IMR-90 (cell line): ENCODE measurements around the gene PLEKHG1. TPM values are rescaled to one million over a fixed set of nuclear protein-coding genes. Genes with fewer than 3 reads are reported as not detected.

Experiments used
- ATAC-seq: fragments of 200-7000 bp; cut with Tn5 transposase; 2 replicates; pipeline ENCODE4 v1.9.1; 2020; ENCODE audit warnings: low read depth, mild to moderate bottlenecking, moderate library complexity
- BruUV-seq: library from RNA; stranded (reverse); fragments of 400-500 nt; replicated peaks from 2 replicates; lab custom pipeline; 2021; lab: Mats Ljungman, UMichigan
- CTCF ChIA-PET: fragments of 300-600 bp; formaldehyde crosslinking; extraction: SDS; loops from one replicate; lab custom pipeline; 2021; ENCODE audit warnings: antibody characterized with exemption; lab: Yijun Ruan, JAX
- POLR2A ChIA-PET: fragments of 300-600 bp; sonication (Branson Sonifier 250); formaldehyde crosslinking; loops from one replicate; lab custom pipeline; 2022; ENCODE audit warnings: antibody characterized with exemption; ENCODE audit not compliant: unreplicated experiment; lab: Charles Lee
- DNase-seq: peaks from one replicate; pipeline ENCODE4 v3.0.0; 2013
- H2AFZ ChIP-seq: replicated peaks from 2 replicates; pipeline ENCODE3; 2013; ENCODE audit warnings: low read length, mild to moderate bottlenecking; ENCODE audit not compliant: poor library complexity
- H2AK5ac ChIP-seq: 2 replicates; pipeline ENCODE4 v1.6.1; 2013; ENCODE audit warnings: low read depth, low read length, inconsistent platforms
- H2AK9ac ChIP-seq: replicated peaks from 2 replicates; pipeline ENCODE3; 2013; ENCODE audit warnings: mild to moderate bottlenecking, low read depth, low read length, moderate library complexity; ENCODE audit not compliant: poor library complexity
- H2BK120ac ChIP-seq: 2 replicates; pipeline ENCODE4 v1.6.1; 2013; ENCODE audit warnings: low read depth, low read length, inconsistent platforms
- H2BK15ac ChIP-seq: 3 replicates; pipeline ENCODE4 v1.6.1; 2013; ENCODE audit warnings: low read depth, low read length, inconsistent platforms
- H2BK20ac ChIP-seq: 2 replicates; pipeline ENCODE4 v1.6.1; 2013; ENCODE audit warnings: low read depth, mild to moderate bottlenecking, inconsistent platforms, low read length, moderate library complexity
- H2BK5ac ChIP-seq: 2 replicates; pipeline ENCODE4 v1.6.1; 2013; ENCODE audit warnings: mild to moderate bottlenecking, low read depth, low read length, inconsistent platforms; ENCODE audit not compliant: poor library complexity, severe bottlenecking
- H3K14ac ChIP-seq: replicated peaks from 2 replicates; pipeline ENCODE4 v1.6.1; 2013; ENCODE audit warnings: low read depth, low read length, inconsistent platforms
- H3K18ac ChIP-seq: 2 replicates; pipeline ENCODE4 v1.6.1; 2013; ENCODE audit warnings: low read depth, low read length, control low read depth
- H3K23ac ChIP-seq: 2 replicates; pipeline ENCODE4 v1.6.1; 2013; ENCODE audit warnings: low read depth, low read length, inconsistent platforms
- H3K27ac ChIP-seq: 2 replicates; pipeline ENCODE4 v1.5.1; 2013; ENCODE audit warnings: mild to moderate bottlenecking, control low read depth, low read length; ENCODE audit not compliant: insufficient read depth
- H3K27me3 ChIP-seq: 2 replicates; pipeline ENCODE4 v1.6.1; 2013; ENCODE audit warnings: low read length; ENCODE audit not compliant: control insufficient read depth, insufficient read depth
- H3K36me3 ChIP-seq: 2 replicates; pipeline ENCODE4 v1.6.1; 2013; ENCODE audit warnings: low read length, mixed read lengths; ENCODE audit not compliant: control insufficient read depth, insufficient read depth
- H3K4ac ChIP-seq: 2 replicates; pipeline ENCODE4 v1.6.1; 2013; ENCODE audit warnings: low read depth, low read length, inconsistent platforms
- H3K4me1 ChIP-seq: 2 replicates; pipeline ENCODE4 v1.6.1; 2013; ENCODE audit warnings: low read length, mixed read lengths; ENCODE audit not compliant: control insufficient read depth, insufficient read depth
- H3K4me2 ChIP-seq: 2 replicates; pipeline ENCODE4 v1.6.1; 2013; ENCODE audit warnings: low read depth, mild to moderate bottlenecking, control low read depth, low read length, moderate library complexity
- H3K4me3 ChIP-seq: 2 replicates; pipeline ENCODE4 v1.5.1; 2013; ENCODE audit warnings: low read depth, mild to moderate bottlenecking, control low read depth, low read length, moderate library complexity; ENCODE audit not compliant: insufficient read depth
- H3K56ac ChIP-seq: 2 replicates; pipeline ENCODE4 v1.6.1; 2013; ENCODE audit warnings: low read length, inconsistent platforms; ENCODE audit not compliant: insufficient read depth; ENCODE audit errors: extremely low read depth
- H3K79me1 ChIP-seq, 2 experiments: 2 replicates each; pipeline ENCODE4 v1.6.1; 2013; ENCODE audit warnings: low read length in 2 of 2, inconsistent platforms in 1 of 2, low read depth in 1 of 2
- H3K9ac ChIP-seq: 2 replicates; pipeline ENCODE4 v1.6.1; 2013; ENCODE audit warnings: low read depth, low read length, control low read depth
- H3K9me1 ChIP-seq: 2 replicates; pipeline ENCODE4 v1.6.1; 2013; ENCODE audit warnings: low read length, inconsistent platforms; ENCODE audit not compliant: insufficient read depth
- H3K9me3 ChIP-seq: 2 replicates; pipeline ENCODE4 v1.6.1; 2013; ENCODE audit warnings: low read length; ENCODE audit not compliant: control insufficient read depth, insufficient read depth
- H4K20me1 ChIP-seq: 2 replicates; pipeline ENCODE4 v1.6.1; 2013; ENCODE audit warnings: low read length, inconsistent platforms; ENCODE audit not compliant: insufficient read depth
- H4K5ac ChIP-seq: 2 replicates; pipeline ENCODE4 v1.6.1; 2013; ENCODE audit warnings: mild to moderate bottlenecking, low read depth, low read length, control low read depth
- H4K8ac ChIP-seq, 2 experiments: 2 replicates each; pipeline ENCODE4 v1.6.1; 2013; ENCODE audit warnings: low read depth in 2 of 2, low read length in 2 of 2, control low read depth in 1 of 2, inconsistent platforms in 1 of 2
- H4K91ac ChIP-seq: 2 replicates; pipeline ENCODE4 v1.6.1; 2013; ENCODE audit warnings: low read depth, low read length, inconsistent platforms; ENCODE audit not compliant: insufficient read depth
- BHLHE40 ChIP-seq: fragments of 150-350 bp; IDR thresholded peaks from 2 replicates; pipeline ENCODE4 v1.6.1; 2016; ENCODE audit warnings: mild to moderate bottlenecking, low read depth, low read length
- CEBPB ChIP-seq: IDR thresholded peaks from 2 replicates; pipeline ENCODE4 v1.6.1; 2012; ENCODE audit warnings: low read depth, low read length, improper control_type of control experiment
- CHD1 ChIP-seq: IDR thresholded peaks from 2 replicates; pipeline ENCODE4 v1.6.1; 2012; ENCODE audit warnings: low read depth, low read length, improper control_type of control experiment
- CTCF ChIP-seq: conservative IDR thresholded peaks from 2 replicates; pipeline ENCODE4 v1.5.1; 2012; ENCODE audit warnings: mild to moderate bottlenecking, low read depth, low read length, improper control_type of control experiment
- ELK1 ChIP-seq: fragments of 150-350 bp; IDR thresholded peaks from 2 replicates; pipeline ENCODE4 v1.6.1; 2016; ENCODE audit warnings: low read depth, mild to moderate bottlenecking, low read length, moderate library complexity, borderline replicate concordance
- FOS ChIP-seq: fragments of 150-350 bp; IDR thresholded peaks from 2 replicates; pipeline ENCODE4 v1.6.1; 2016; ENCODE audit warnings: low read depth, low read length
- MAFK ChIP-seq: IDR thresholded peaks from 2 replicates; pipeline ENCODE4 v1.6.1; 2012; ENCODE audit warnings: low read depth, low read length, improper control_type of control experiment
- MXI1 ChIP-seq: IDR thresholded peaks from 2 replicates; pipeline ENCODE4 v1.6.1; 2012; ENCODE audit warnings: low read depth, mild to moderate bottlenecking, low read length, moderate library complexity, borderline replicate concordance
- NFE2L2 ChIP-seq: fragments of 150-350 bp; IDR thresholded peaks from 2 replicates; pipeline ENCODE4 v1.6.1; 2016; ENCODE audit warnings: low read depth, mild to moderate bottlenecking, low read length
- POLR2A ChIP-seq: IDR thresholded peaks from 2 replicates; pipeline ENCODE4 v1.6.1; 2012; ENCODE audit warnings: mild to moderate bottlenecking, low read depth, low read length
- RAD21 ChIP-seq: IDR thresholded peaks from 2 replicates; pipeline ENCODE4 v1.6.1; 2012; ENCODE audit warnings: low read length, improper control_type of control experiment
- RFX5 ChIP-seq: IDR thresholded peaks from 2 replicates; pipeline ENCODE4 v1.8.0; 2012; ENCODE audit warnings: low read depth, mild to moderate bottlenecking, low read length, moderate library complexity
- SMC3 ChIP-seq: fragments of 150-350 bp; IDR thresholded peaks from 2 replicates; pipeline ENCODE4 v1.6.1; 2016; ENCODE audit warnings: low read depth, mild to moderate bottlenecking, antibody characterized with exemption, low read length, moderate library complexity
- USF2 ChIP-seq: fragments of 150-350 bp; IDR thresholded peaks from 2 replicates; pipeline ENCODE4 v1.6.1; 2017; ENCODE audit warnings: mild to moderate bottlenecking, antibody characterized with exemption, low read length, low read depth
- WGBS, 2 experiments: methylation state at CpG; one replicate each; pipeline versions ENCODE4 v1.1.5 to v1.1.7; 2013; ENCODE audit warnings: missing lambda C conversion rate in 2 of 2; ENCODE audit not compliant: insufficient read length in 1 of 2; ENCODE audit errors: extremely low coverage in 2 of 2; 5-methylcytosine and 5-hydroxymethylcytosine counted together
- dilution Hi-C: fragments of 300-500 bp; cut with HindIII; formaldehyde crosslinking; loops from one replicate; pipeline ENCODE4 v1.14.3; 2018; ENCODE audit warnings: low sequenced_read_pairs; ENCODE audit not compliant: unreplicated experiment
- in situ Hi-C: fragments of 300-500 bp; cut with MboI; formaldehyde crosslinking; loops from 3 replicates; pipeline ENCODE4 v1.14.3; 2019; ENCODE audit warnings: low sequenced_read_pairs, inconsistent platforms, mixed read lengths
- intact Hi-C: fragments of 100-400 bp; cut with micrococcal nuclease; formaldehyde crosslinking; loops from 2 replicates; pipeline ENCODE4 v1.10.0; 2022
- polyA plus RNA-seq, 3 experiments: library from polyadenylated mRNA; depleted of rRNA; stranded (reverse); fragments of >200 nt; gene quantifications; 2 replicates each; pipeline ENCODE4 v1.2.3, GENCODE V29; 2012; ENCODE audit warnings: low replicate concordance in 1 of 3
- total RNA-seq: library from RNA; depleted of rRNA; stranded (reverse); fragments of >200 nt; gene quantifications from 2 replicates; pipeline ENCODE4 v1.2.3, GENCODE V29; 2012

PLEKHG1 gene
- total and polyA plus RNA-seq, 2 of the 4 experiments (the other 2 are of a cell fraction), result 0.09 to 0.36 TPM

GRCh38 chr6:150560004-150560883 lies 39.4 kb upstream of the PLEKHG1 start (continued):
- TF ChIP-seq FOS, result no peak

GRCh38 chr6:150560884-150561219 lies 38.8 kb upstream of the PLEKHG1 start:
- no peak overlapping the region for H3K4ac ChIP-seq
- H3K4me2 ChIP-seq, result no peak overlapping the region
- H2AK5ac ChIP-seq, result no peak overlapping the region
- H4K5ac ChIP-seq, result no peak overlapping the region
- no peak overlapping the region for H2AK9ac ChIP-seq
- dilution Hi-C loops (no loop called here), in situ Hi-C loops (no loop called here), intact Hi-C loops (no loop called here)
- no peak overlapping the region for H3K18ac ChIP-seq
- no peak overlapping the region for H4K8ac ChIP-seq
- no CpG with 5 or more reads among the region's 6 CpGs for WGBS, 2 experiments
- H3K56ac ChIP-seq, result no peak overlapping the region
- no peak overlapping the region for H2BK20ac ChIP-seq
- ChIA-PET POLR2A (no interaction called here), CTCF (no interaction called here)
- H3K14ac ChIP-seq, result no peak overlapping the region
- H4K20me1 ChIP-seq, result no peaks in the 10 kb centered on the region
- H3K9me1 ChIP-seq, result no peaks in the 10 kb centered on the region
- BruUV-seq, result no TSS peak
- DNase-seq (no peak), ATAC-seq (no peak)
- H3K27me3 ChIP-seq, result no peaks in the 10 kb centered on the region; the same call in 1 of the 2 replicates
- no peak overlapping the region for H2BK5ac ChIP-seq
- H2AFZ ChIP-seq, result no peak overlapping the region
- no peak overlapping the region for H3K27ac ChIP-seq
- no peaks in the 10 kb centered on the region for H3K4me1 ChIP-seq
- no peaks in the 10 kb centered on the region for H3K36me3 ChIP-seq
- no peak overlapping the region for H2BK120ac ChIP-seq
- no peaks in the 10 kb centered on the region for H3K79me1 ChIP-seq
- H4K91ac ChIP-seq, result no peak overlapping the region
- no peaks in the 10 kb centered on the region for H3K9me3 ChIP-seq
- no peak overlapping the region for H3K23ac ChIP-seq
- no peak overlapping the region for H3K9ac ChIP-seq
- no peak overlapping the region for H3K4me3 ChIP-seq
- no peak overlapping the region for H2BK15ac ChIP-seq
- TF ChIP-seq CTCF (no peak), RFX5 (no peak), MXI1 (no peak), SMC3 (no peak), BHLHE40 (no peak), NFE2L2 (no peak), ELK1 (no peak), USF2 (no peak), POLR2A (no peak), FOS (no peak), MAFK (no peak), CHD1 (no peak), CEBPB (no peak), RAD21 (no peak)
